Measurements from ENCODE around the gene SENP5. TPM values are rescaled to one million over a fixed set of nuclear protein-coding genes. Genes with fewer than 3 reads are reported as not detected.

Gene SENP5
- total and polyA plus RNA-seq, 7 donors, result 4.2 to 54.6 (median 41.5) TPM

- whole genome bisulfite sequencing, 2 donors, result 89 to 93% methylated on average over 2 of the region's 2 CpGs
- TF ChIP-seq EP300 (IDR thresholded peaks at IDR 0.05), result no peak
- no peak for TF ChIP-seq POLR2AphosphoS5 (IDR thresholded peaks at IDR 0.05)
- TF ChIP-seq POLR2A (IDR thresholded peaks at IDR 0.05), result no peak
- TF ChIP-seq CTCF (IDR thresholded peaks at IDR 0.05), result no peak
- peaks cover 0 to 40% (median 15%) of the 10 kb centered on the region in 4 donors for H3K36me3 ChIP-seq
These were observed 51.2 kb downstream of the SENP5 start for GRCh38 chr3:196918968-196919367.

GRCh38 chr3:196920733-196921132 is 53.0 kb downstream of the SENP5 start:
- Histone ChIP-seq H3K4me1 (no peaks in the 10 kb centered on the region), H3K9me3 (no peaks in the 10 kb centered on the region), H3K27ac (no peak overlapping the region), H3K4me3 (no peak overlapping the region), H3K36me3 (peaks cover 0 to 37% (median 5%) of the 10 kb centered on the region in 4 donors), H3K27me3 (no peaks in the 10 kb centered on the region)
- WGBS, 2 donors, result 58 to 89% methylated on average over 2 of the region's 2 CpGs
- intact Hi-C loops (cut with DNase I), result no loop called here
- no peak for DNase-seq
- TF ChIP-seq CTCF (IDR thresholded peaks at IDR 0.05) (no peak), EP300 (IDR thresholded peaks at IDR 0.05) (no peak), POLR2A (IDR thresholded peaks at IDR 0.05) (no peak), POLR2AphosphoS5 (IDR thresholded peaks at IDR 0.05) (no peak)

More at GRCh38 chr3:196918968-196919367, 51.2 kb downstream of the SENP5 start:
- DNase-seq, result no peak
- Histone ChIP-seq H3K27ac (no peak overlapping the region), H3K4me3 (no peak overlapping the region), H3K27me3 (no peaks in the 10 kb centered on the region), H3K9me3 (no peaks in the 10 kb centered on the region), H3K4me1 (no peaks in the 10 kb centered on the region)
- intact Hi-C loops (cut with DNase I), result no loop called here

GRCh38 chr3:196927571-196928453 is 60.1 kb downstream of the SENP5 start:
- Histone ChIP-seq H3K36me3 (peaks cover 0 to 67% (median 23%) of the 10 kb centered on the region in 4 donors), H3K27me3 (no peaks in the 10 kb centered on the region), H3K9me3 (no peaks in the 10 kb centered on the region), H3K4me1 (no peaks in the 10 kb centered on the region), H3K4me3 (no peak overlapping the region), H3K27ac (no peak overlapping the region)
- TF ChIP-seq POLR2A (IDR thresholded peaks at IDR 0.05) (no peak), POLR2AphosphoS5 (IDR thresholded peaks at IDR 0.05) (no peak), CTCF (IDR thresholded peaks at IDR 0.05) (no peak), EP300 (IDR thresholded peaks at IDR 0.05) (no peak)
- intact Hi-C loops (cut with DNase I), result no loop called here
- WGBS, 2 donors, result 94% methylated on average over 7 of the region's 7 CpGs
- no peak for DNase-seq

GRCh38 chr3:196931157-196931556 is 63.4 kb downstream of the SENP5 start:
- whole genome bisulfite sequencing, 2 donors, result 87 to 92% methylated on average over 4 of the region's 4 CpGs
- no peak overlapping the region for H3K27ac ChIP-seq
- no peaks in the 10 kb centered on the region for H3K27me3 ChIP-seq
- H3K9me3 ChIP-seq, result no peaks in the 10 kb centered on the region
- no peaks in the 10 kb centered on the region for H3K4me1 ChIP-seq
- TF ChIP-seq POLR2AphosphoS5 (IDR thresholded peaks at IDR 0.05), result no peak
- H3K36me3 ChIP-seq, result peaks cover 6 to 82% (median 41%) of the 10 kb centered on the region in 4 donors
- intact Hi-C loops (cut with DNase I), result no loop called here
- DNase-seq, result no peak
- H3K4me3 ChIP-seq, result no peak overlapping the region

- H3K9me3 ChIP-seq, result no peaks in the 10 kb centered on the region
- H3K36me3 ChIP-seq, result peaks cover 11 to 91% (median 49%) of the 10 kb centered on the region in 4 donors
- intact Hi-C loops (cut with DNase I), result no loop called here
These were observed 64.3 kb downstream of the SENP5 start for GRCh38 chr3:196931828-196932587.

More at GRCh38 chr3:196931828-196932587, 64.3 kb downstream of the SENP5 start:
- Histone ChIP-seq H3K27me3 (no peaks in the 10 kb centered on the region), H3K4me3 (no peak overlapping the region), H3K4me1 (no peaks in the 10 kb centered on the region), H3K27ac (no peak overlapping the region)
- TF ChIP-seq POLR2A (IDR thresholded peaks at IDR 0.05), result no peak
- TF ChIP-seq POLR2AphosphoS5 (IDR thresholded peaks at IDR 0.05), result no peak
- TF ChIP-seq CTCF (IDR thresholded peaks at IDR 0.05), result no peak
- no peak for TF ChIP-seq EP300 (IDR thresholded peaks at IDR 0.05)
- no peak for DNase-seq
- 81 to 91% methylated on average over 12 of the region's 12 CpGs for WGBS, 2 donors
